Liver (tissue), 9 donors: Measurements from ENCODE around the gene CALCR. TPM values are rescaled to one million over a fixed set of nuclear protein-coding genes. Genes with fewer than 3 reads are reported as not detected.

Source experiments
- DNase-seq: peaks from one replicate; pipeline ENCODE4 v3.0.0-alpha.2; 2017; ENCODE audit warnings: low spot score
- H3K27ac ChIP-seq, 2 donors: one replicate each; pipeline ENCODE4 v1.7.0; 2013; ENCODE audit warnings: inconsistent platforms in 2 of 2, low read length in 2 of 2, control low read depth in 1 of 2, low read depth in 1 of 2, mild to moderate bottlenecking in 1 of 2
- H3K27me3 ChIP-seq, 4 donors: one replicate each; pipeline versions ENCODE4 v1.6.1 to v1.7.0; 2013; ENCODE audit warnings: low read length in 3 of 4, inconsistent platforms in 1 of 4, mild to moderate bottlenecking in 1 of 4, moderate library complexity in 1 of 4; ENCODE audit not compliant: control insufficient read depth in 4 of 4, insufficient read depth in 4 of 4
- H3K36me3 ChIP-seq, 4 donors: one replicate each; pipeline versions ENCODE4 v1.6.1 to v1.7.0; 2013; ENCODE audit warnings: low read length in 3 of 4, mild to moderate bottlenecking in 3 of 4, low read depth in 1 of 4, moderate library complexity in 1 of 4; ENCODE audit not compliant: control insufficient read depth in 4 of 4, insufficient read depth in 3 of 4
- H3K4me1 ChIP-seq, 4 donors: one replicate each; pipeline versions ENCODE4 v1.6.1 to v1.7.0; 2013; ENCODE audit warnings: low read length in 3 of 4, mild to moderate bottlenecking in 3 of 4, moderate library complexity in 1 of 4; ENCODE audit not compliant: control insufficient read depth in 4 of 4, insufficient read depth in 4 of 4
- H3K4me3 ChIP-seq, 3 donors: one replicate each; pipeline versions ENCODE4 v1.6.1 to v1.7.0; 2013; ENCODE audit warnings: low read length in 3 of 3, control low read depth in 1 of 3, low read depth in 1 of 3, mild to moderate bottlenecking in 1 of 3
- H3K9ac ChIP-seq, 2 donors: one replicate each; pipeline ENCODE4 v1.7.0; 2013; ENCODE audit warnings: low read length in 2 of 2, mild to moderate bottlenecking in 2 of 2, moderate library complexity in 2 of 2, control low read depth in 1 of 2, low read depth in 1 of 2
- H3K9me3 ChIP-seq, 4 donors: one replicate each; pipeline versions ENCODE4 v1.6.1 to v1.7.0; 2013; ENCODE audit warnings: low read length in 3 of 4; ENCODE audit not compliant: control insufficient read depth in 4 of 4
- ATF3 ChIP-seq: IDR thresholded peaks from 2 replicates; pipeline ENCODE4 v1.6.1; 2016; ENCODE audit warnings: antibody characterized with exemption
- CTCF ChIP-seq: fragments of 150-350 bp; IDR thresholded peaks from 2 replicates; pipeline ENCODE4 v1.5.1; 2017; ENCODE audit warnings: improper control_type of control experiment, low read depth, low read length; ENCODE audit not compliant: missing input control
- EGR1 ChIP-seq, 2 donors: IDR thresholded peaks; 2 replicates each; pipeline ENCODE4 v1.6.1; 2016 to 2018; ENCODE audit warnings: antibody characterized with exemption in 2 of 2, low read depth in 2 of 2
- FOXA1 ChIP-seq: IDR thresholded peaks from 2 replicates; pipeline ENCODE4 v1.6.1; 2016; ENCODE audit warnings: antibody characterized with exemption
- FOXA2 ChIP-seq: IDR thresholded peaks from 2 replicates; pipeline ENCODE4 v1.6.1; 2016; ENCODE audit warnings: antibody characterized with exemption
- GABPA ChIP-seq, 2 donors: IDR thresholded peaks in 1 of 2; conservative IDR thresholded peaks in 1 of 2; 2 replicates each; pipeline ENCODE4 v1.6.1; 2016; ENCODE audit warnings: antibody characterized with exemption in 2 of 2, mild to moderate bottlenecking in 1 of 2, moderate library complexity in 1 of 2
- HNF4A ChIP-seq, 2 donors: conservative IDR thresholded peaks; 2 replicates each; pipeline ENCODE4 v1.6.1; 2016; ENCODE audit warnings: antibody characterized with exemption in 2 of 2, mild to moderate bottlenecking in 2 of 2
- HNF4G ChIP-seq: IDR thresholded peaks from 2 replicates; pipeline ENCODE4 v1.6.1; 2016; ENCODE audit warnings: antibody characterized with exemption
- JUND ChIP-seq, 2 donors: IDR thresholded peaks; 2 replicates each; pipeline ENCODE4 v1.6.1; 2016; ENCODE audit warnings: antibody characterized with exemption in 2 of 2
- MAX ChIP-seq: IDR thresholded peaks from 2 replicates; pipeline ENCODE4 v1.6.1; 2016; ENCODE audit warnings: antibody characterized with exemption
- NR2F2 ChIP-seq: IDR thresholded peaks from 2 replicates; pipeline ENCODE4 v1.6.1; 2016; ENCODE audit warnings: antibody characterized with exemption
- RAD21 ChIP-seq, 2 donors: IDR thresholded peaks; 2 replicates each; pipeline ENCODE4 v1.6.1; 2016; ENCODE audit warnings: antibody characterized with exemption in 2 of 2, mild to moderate bottlenecking in 2 of 2
- REST ChIP-seq: IDR thresholded peaks from 2 replicates; pipeline ENCODE4 v1.6.1; 2016; ENCODE audit warnings: antibody characterized with exemption, mild to moderate bottlenecking
- RXRA ChIP-seq, 2 donors: IDR thresholded peaks; 2 replicates each; pipeline ENCODE4 v1.6.1; 2017 to 2018; ENCODE audit warnings: antibody characterized with exemption in 2 of 2, mild to moderate bottlenecking in 1 of 2
- SP1 ChIP-seq: IDR thresholded peaks from 2 replicates; pipeline ENCODE4 v1.6.1; 2018; ENCODE audit warnings: antibody characterized with exemption, mild to moderate bottlenecking
- TAF1 ChIP-seq: conservative IDR thresholded peaks from 2 replicates; pipeline ENCODE4 v1.6.1; 2016; ENCODE audit warnings: antibody characterized with exemption, mild to moderate bottlenecking
- YY1 ChIP-seq: IDR thresholded peaks from 2 replicates; pipeline ENCODE4 v1.6.1; 2016; ENCODE audit warnings: antibody characterized with exemption, mild to moderate bottlenecking
- ZBTB33 ChIP-seq: IDR thresholded peaks from 2 replicates; pipeline ENCODE4 v1.6.1; 2016; ENCODE audit warnings: antibody characterized with exemption
- WGBS: extraction: QIAGEN DNeasy Blood & Tissue Kit; methylation state at CpG from one replicate; pipeline ENCODE4 v1.1.7; 2013; 5-methylcytosine and 5-hydroxymethylcytosine counted together
- polyA plus RNA-seq, 2 donors: library from polyadenylated mRNA; stranded (reverse) in 1 of 2; unstranded in 1 of 2; fragments of 200-250 nt in 1 of 2; fragments of >200 nt in 1 of 2; fragmentation: Nextera tagmentation in 1 of 2; extraction: Ambion mirVana in 1 of 2; gene quantifications; one replicate each; pipeline versions ENCODE4 v1.2.1 to v1.2.3, GENCODE V29; 2013 to 2015
- total RNA-seq, 2 donors: library from RNA; depleted of rRNA; stranded (reverse); fragments of >200 nt; gene quantifications; one replicate each; pipeline ENCODE4 v1.2.3, GENCODE V29; 2014
- donor health status: healthy.
- donor health status: healthy.
- donor health status: healthy.
- donor health status: healthy.
- donor health status: healthy.

CALCR gene
- total and polyA plus RNA-seq, 4 donors = 0.19 TPM; not detected in 3

- Histone ChIP-seq H3K36me3 (no peaks in the 10 kb centered on the region), H3K4me3 (no peak overlapping the region)
- no peak for TF ChIP-seq MAX
- TF ChIP-seq HNF4G = no peak
- no peak for TF ChIP-seq NR2F2
- TF ChIP-seq ZBTB33 = no peak
- no peak for TF ChIP-seq CTCF
- TF ChIP-seq HNF4A (conservative IDR thresholded peaks at IDR 0.05) = no peak
- no peak for TF ChIP-seq JUND (IDR thresholded peaks at IDR 0.05)
Measured at GRCh38 chr7:93594250-93594649, 19.7 kb upstream of the CALCR start.

GRCh38 chr7:93592588-93593266 lies 18.2 kb upstream of the CALCR start:
- WGBS = 80% methylated on average over 1 of the region's 1 CpG
- Histone ChIP-seq H3K4me1 (no peaks in the 10 kb centered on the region), H3K36me3 (no peaks in the 10 kb centered on the region), H3K27ac (no peak overlapping the region), H3K9me3 (no peaks in the 10 kb centered on the region), H3K9ac (no peak overlapping the region), H3K4me3 (no peak overlapping the region), H3K27me3 (no peaks in the 10 kb centered on the region)
- no peak for TF ChIP-seq YY1
- no peak for TF ChIP-seq ZBTB33
- TF ChIP-seq SP1 = no peak
- TF ChIP-seq TAF1 = no peak
- no peak for TF ChIP-seq ATF3
- no peak for TF ChIP-seq RXRA (IDR thresholded peaks at IDR 0.05)
- TF ChIP-seq HNF4G = no peak
- TF ChIP-seq MAX = no peak
- TF ChIP-seq FOXA1 = no peak
- TF ChIP-seq CTCF = no peak
- TF ChIP-seq FOXA2 = no peak
- TF ChIP-seq NR2F2 = no peak
- TF ChIP-seq HNF4A (conservative IDR thresholded peaks at IDR 0.05) = no peak
- TF ChIP-seq RAD21 (IDR thresholded peaks at IDR 0.05) = no peak
- TF ChIP-seq JUND (IDR thresholded peaks at IDR 0.05) = no peak
- no peak for TF ChIP-seq EGR1 (IDR thresholded peaks at IDR 0.05; ENCODE audit: low read depth in 2 of 2)
- no peak for TF ChIP-seq GABPA (IDR thresholded peaks at IDR 0.05 in 1 of 2, conservative IDR thresholded peaks at IDR 0.05 in 1 of 2)
- no peak for TF ChIP-seq REST
- DNase-seq = no peak

More at GRCh38 chr7:93594250-93594649, 19.7 kb upstream of the CALCR start:
- WGBS = 90% methylated on average over 1 of the region's 1 CpG
- Histone ChIP-seq H3K9me3 (no peaks in the 10 kb centered on the region), H3K27ac (no peak overlapping the region), H3K27me3 (no peaks in the 10 kb centered on the region), H3K9ac (no peak overlapping the region), H3K4me1 (no peaks in the 10 kb centered on the region)
- DNase-seq = no peak
